ENCODE results near the gene KLK2. TPM values are rescaled to one million over a fixed set of nuclear protein-coding genes. Genes with fewer than 3 reads are reported as not detected.
A peak's percentile ranks its signal among the peaks of the same experiment; 100 is the strongest.

Gene KLK2
- total RNA-seq, 1 experiment from 2014 or later, result not detected

GRCh38 chr19:50891253-50891625 lies 18.0 kb downstream of the KLK2 start:
- H3K9ac ChIP-seq (ENCODE audit: low read length), result no peak overlapping the region
- peaks cover 19% of the 10 kb centered on the region; the same call in 1 of the 2 replicates for H3K27me3 ChIP-seq (ENCODE audit: insufficient read depth, low read length)
- no peaks in the 10 kb centered on the region for H3K36me3 ChIP-seq (ENCODE audit: control insufficient read depth in 1 of 2, insufficient read depth in 2 of 2, low read length in 2 of 2)
- no peak overlapping the region for H2AFZ ChIP-seq (ENCODE audit: low read depth, low read length, poor library complexity, severe bottlenecking)
- TF ChIP-seq CEBPB (IDR thresholded peaks at IDR 0.05; ENCODE audit: low read depth) (no peak), CBX3 (IDR thresholded peaks at IDR 0.05; ENCODE audit: low read depth) (no peak), POLR2A (IDR thresholded peaks at IDR 0.05; ENCODE audit: borderline replicate concordance, extremely low read depth, insufficient read depth, insufficient read length) (no peak), EZH2phosphoT487 (IDR thresholded peaks at IDR 0.05; ENCODE audit: borderline replicate concordance) (no peak), YY1 (IDR thresholded peaks at IDR 0.05; ENCODE audit: extremely low read depth, insufficient replicate concordance, low read depth, low read length) (no peak), SIN3A (IDR thresholded peaks at IDR 0.05; ENCODE audit: low read depth) (no peak), EGR1 (IDR thresholded peaks at IDR 0.05; ENCODE audit: low read depth) (no peak), EZH2 (IDR thresholded peaks at IDR 0.05) (no peak), ELF1 (IDR thresholded peaks at IDR 0.05; ENCODE audit: borderline replicate concordance, low read depth) (no peak), SP1 (IDR thresholded peaks at IDR 0.05; ENCODE audit: low read depth) (no peak), POLR2AphosphoS5 (IDR thresholded peaks at IDR 0.05; ENCODE audit: low read depth, low read length) (no peak), TCF7L2 (IDR thresholded peaks at IDR 0.05; ENCODE audit: borderline replicate concordance, extremely low read depth, insufficient read depth, insufficient read length) (no peak)
- H3K9me2 ChIP-seq (ENCODE audit: insufficient read depth), result no peaks in the 10 kb centered on the region
- H3K79me2 ChIP-seq (ENCODE audit: insufficient read depth, low read length), result no peaks in the 10 kb centered on the region
- ChIA-PET POLR2A (no interaction called here), RAD21 (ENCODE audit: low non-redundant PET in 1 of 2, low total read pairs in 2 of 2, uncharacterized antibody in 2 of 2, unreplicated experiment in 2 of 2) (no interaction called here), CTCF (no interaction called here)
- no peak for DNase-seq (ENCODE audit: low read depth, low spot score)
- no peak for ATAC-seq
- H3K9me3 ChIP-seq (ENCODE audit: control insufficient read depth in 1 of 2, insufficient read depth in 1 of 2, low read depth in 1 of 2, low read length in 2 of 2), result no peaks in the 10 kb centered on the region
- no peak overlapping the region for H3K4me3 ChIP-seq (replicated peaks in 1 of 2; ENCODE audit: low read depth in 1 of 2, low read length in 2 of 2)
- intact Hi-C loops (cut with micrococcal nuclease), result no loop called here
- H3K4me1 ChIP-seq (ENCODE audit: control insufficient read depth in 1 of 2, insufficient read depth in 2 of 2, low read length in 2 of 2), result no peaks in the 10 kb centered on the region; a peak in 1 of 4 replicates
- no peaks in the 10 kb centered on the region for H4K20me1 ChIP-seq (ENCODE audit: insufficient read depth)
- H3K4me2 ChIP-seq (ENCODE audit: low read length), result no peak overlapping the region
- no TSS peak for BruUV-seq (replicated peaks)
- no peak overlapping the region for H3K27ac ChIP-seq (ENCODE audit: low read depth, low read length)

- Histone ChIP-seq H3K4me2 (ENCODE audit: low read length) (no peak overlapping the region), H3K9me2 (ENCODE audit: insufficient read depth) (no peaks in the 10 kb centered on the region), H3K9me3 (ENCODE audit: control insufficient read depth in 1 of 2, insufficient read depth in 1 of 2, low read depth in 1 of 2, low read length in 2 of 2) (no peaks in the 10 kb centered on the region), H2AFZ (ENCODE audit: low read depth, low read length, poor library complexity, severe bottlenecking) (no peak overlapping the region), H3K4me1 (ENCODE audit: control insufficient read depth in 1 of 2, insufficient read depth in 2 of 2, low read length in 2 of 2) (peaks cover 4 to 15% of the 10 kb centered on the region in 2 experiments; a peak in 3 of 4 replicates), H4K20me1 (ENCODE audit: insufficient read depth) (no peaks in the 10 kb centered on the region), H3K79me2 (ENCODE audit: insufficient read depth, low read length) (no peaks in the 10 kb centered on the region), H3K4me3 (replicated peaks in 1 of 2; ENCODE audit: low read depth in 1 of 2, low read length in 2 of 2) (no peak overlapping the region), H3K36me3 (ENCODE audit: control insufficient read depth in 1 of 2, insufficient read depth in 2 of 2, low read length in 2 of 2) (no peaks in the 10 kb centered on the region), H3K27me3 (ENCODE audit: insufficient read depth, low read length) (peaks cover 8% of the 10 kb centered on the region; the same call in 1 of the 2 replicates), H3K9ac (ENCODE audit: low read length) (no peak overlapping the region), H3K27ac (ENCODE audit: low read depth, low read length) (no peak overlapping the region)
- DNase-seq (ENCODE audit: low read depth, low spot score) (peak; percentile 33), ATAC-seq (peak; percentile 73)
- POLR2A ChIA-PET, result no interaction called here
- no TSS peak for BruUV-seq (replicated peaks)
- CTCF ChIA-PET, result no interaction called here
- RAD21 ChIA-PET (ENCODE audit: low non-redundant PET in 1 of 2, low total read pairs in 2 of 2, uncharacterized antibody in 2 of 2, unreplicated experiment in 2 of 2), result no interaction called here
- TF ChIP-seq CBX3 (IDR thresholded peaks at IDR 0.05; ENCODE audit: low read depth) (0 out of 2 replicates have a peak, but pooled peaks have one; percentile 33), SRF (IDR thresholded peaks at IDR 0.05; ENCODE audit: low read depth) (no peak), EZH2phosphoT487 (IDR thresholded peaks at IDR 0.05; ENCODE audit: borderline replicate concordance) (no peak), ZFX (IDR thresholded peaks at IDR 0.05) (no peak), CTCF (IDR thresholded peaks at IDR 0.05 in 2 of 3, conservative IDR thresholded peaks at IDR 0.05 in 1 of 3; ENCODE audit: borderline replicate concordance in 1 of 3, insufficient read depth in 1 of 3, low read depth in 2 of 3, low read length in 2 of 3) (peak in 2 of 3 experiments; percentile 36 to 43; a peak in 3 of 6 replicates)
- intact Hi-C loops (cut with micrococcal nuclease), result no loop called here
Observed at GRCh38 chr19:50893047-50893736, 20.0 kb downstream of the KLK2 start.

All from HCT116 (cell line).